Testis (tissue), 2 donors: ENCODE measurements around the gene KRT222.

Experiments
- CTCF ChIP-seq, 3 experiments: fragments of 450-650 bp in 2 of 3; fragments of 200-600 bp in 1 of 3; sonication (generic) in 1 of 3; IDR thresholded peaks; one replicate each; pipeline ENCODE4 v1.5.1; 2016 to 2019; ENCODE audit warnings: antibody characterized with exemption in 3 of 3, mild to moderate bottlenecking in 2 of 3, moderate library complexity in 1 of 3
- POLR2A ChIP-seq: fragments of 450-650 bp; IDR thresholded peaks from one replicate; pipeline ENCODE4 v1.6.1; 2017; ENCODE audit warnings: antibody characterized with exemption, mild to moderate bottlenecking, moderate library complexity

- no peak for TF ChIP-seq CTCF (IDR thresholded peaks at IDR 0.05)
- TF ChIP-seq POLR2A, result no peak
Observed at GRCh38 chr17:40625311-40625710, 39.7 kb downstream of the KRT222 start.
